H9 (cell line): ENCODE data around the gene PPM1N. TPM values are rescaled to one million over a fixed set of nuclear protein-coding genes. Genes with fewer than 3 reads are reported as not detected.

Source experiments
- DNase-seq: peaks from one replicate; pipeline ENCODE4 v3.0.0-alpha.2; 2017
- H2AFZ ChIP-seq: one replicate; pipeline ENCODE4 v1.6.1; 2013; ENCODE audit warnings: mild to moderate bottlenecking, low read length, control low read depth, moderate library complexity
- H2AK5ac ChIP-seq: 2 replicates; pipeline ENCODE4 v1.6.1; 2013; ENCODE audit warnings: low read length, control low read depth, mixed read lengths; ENCODE audit not compliant: insufficient read length
- H2BK120ac ChIP-seq: one replicate; pipeline ENCODE4 v1.6.1; 2013; ENCODE audit warnings: low read depth, mild to moderate bottlenecking, low read length, control low read depth, inconsistent platforms; ENCODE audit not compliant: poor library complexity, severe bottlenecking
- H2BK12ac ChIP-seq: 2 replicates; pipeline ENCODE4 v1.6.1; 2013; ENCODE audit warnings: low read length, control low read depth, mixed read lengths, low read depth; ENCODE audit not compliant: insufficient read length
- H2BK15ac ChIP-seq: 2 replicates; pipeline ENCODE4 v1.6.1; 2013; ENCODE audit warnings: low read depth, low read length, control low read depth
- H2BK20ac ChIP-seq: one replicate; pipeline ENCODE4 v1.6.1; 2013; ENCODE audit warnings: low read depth, mild to moderate bottlenecking, low read length, control low read depth, inconsistent platforms; ENCODE audit not compliant: poor library complexity, severe bottlenecking
- H2BK5ac ChIP-seq: 2 replicates; pipeline ENCODE4 v1.6.1; 2013; ENCODE audit warnings: low read length, control low read depth, mixed read lengths; ENCODE audit not compliant: insufficient read length
- H3K14ac ChIP-seq: 2 replicates; pipeline ENCODE4 v1.6.1; 2013; ENCODE audit warnings: low read length, control low read depth; ENCODE audit not compliant: insufficient read depth
- H3K18ac ChIP-seq: 2 replicates; pipeline ENCODE4 v1.6.1; 2013; ENCODE audit warnings: low read depth, mild to moderate bottlenecking, mixed read lengths, low read length, control low read depth; ENCODE audit not compliant: insufficient read length
- H3K23ac ChIP-seq: 2 replicates; pipeline ENCODE4 v1.6.1; 2013; ENCODE audit warnings: low read length, control low read depth, mixed read lengths, low read depth; ENCODE audit not compliant: insufficient read length
- H3K23me2 ChIP-seq: 2 replicates; pipeline ENCODE4 v1.6.1; 2013; ENCODE audit warnings: low read depth, mild to moderate bottlenecking, mixed read lengths, low read length, control low read depth; ENCODE audit not compliant: insufficient read length, poor library complexity, severe bottlenecking
- H3K27ac ChIP-seq: 2 replicates; pipeline ENCODE4 v1.5.1; 2013; ENCODE audit warnings: low read length, control low read depth, mixed read lengths, low read depth; ENCODE audit not compliant: insufficient read length
- H3K27me3 ChIP-seq: 2 replicates; pipeline ENCODE4 v1.6.1; 2013; ENCODE audit warnings: low read length, control low read depth, inconsistent platforms; ENCODE audit not compliant: insufficient read depth
- H3K4ac ChIP-seq: 2 replicates; pipeline ENCODE4 v1.6.1; 2013; ENCODE audit warnings: low read depth, mild to moderate bottlenecking, control low read depth, inconsistent platforms, low read length, moderate library complexity
- H3K4me1 ChIP-seq: 2 replicates; pipeline ENCODE4 v1.6.1; 2013; ENCODE audit warnings: low read length, control low read depth, inconsistent platforms; ENCODE audit not compliant: insufficient read depth
- H3K4me2 ChIP-seq: 2 replicates; pipeline ENCODE4 v1.6.1; 2013; ENCODE audit warnings: low read length, control low read depth, mixed read lengths; ENCODE audit not compliant: insufficient read length, insufficient read depth
- H3K56ac ChIP-seq: 2 replicates; pipeline ENCODE4 v1.6.1; 2013; ENCODE audit warnings: low read depth, mild to moderate bottlenecking, mixed read lengths, low read length, control low read depth; ENCODE audit not compliant: insufficient read length
- H3K79me1 ChIP-seq: 2 replicates; pipeline ENCODE4 v1.6.1; 2013; ENCODE audit warnings: low read depth, mild to moderate bottlenecking, moderate library complexity, low read length, control low read depth, inconsistent platforms; ENCODE audit not compliant: insufficient read depth, poor library complexity, severe bottlenecking
- H3K79me2 ChIP-seq: 2 replicates; pipeline ENCODE4 v1.6.1; 2013; ENCODE audit warnings: low read length, control low read depth, inconsistent platforms; ENCODE audit not compliant: insufficient read depth
- H3K9ac ChIP-seq: 2 replicates; pipeline ENCODE4 v1.6.1; 2013; ENCODE audit warnings: low read length, control low read depth, mixed read lengths; ENCODE audit not compliant: insufficient read length; ENCODE audit errors: extremely low read depth
- H3K9me3 ChIP-seq: one replicate; pipeline ENCODE4 v1.6.1; 2013; ENCODE audit warnings: low read depth, low read length, inconsistent platforms; ENCODE audit not compliant: control insufficient read depth
- H3T11ph ChIP-seq: one replicate; pipeline ENCODE4 v1.6.1; 2013; ENCODE audit warnings: mild to moderate bottlenecking, low read length, control low read depth, inconsistent platforms
- H4K20me1 ChIP-seq: one replicate; pipeline ENCODE4 v1.6.1; 2013; ENCODE audit not compliant: control insufficient read depth, insufficient read length, insufficient read depth
- H4K5ac ChIP-seq: 2 replicates; pipeline ENCODE4 v1.6.1; 2013; ENCODE audit warnings: low read depth, mild to moderate bottlenecking, mixed read lengths, low read length, control low read depth; ENCODE audit not compliant: insufficient read length
- H4K8ac ChIP-seq: replicated peaks from 2 replicates; pipeline ENCODE4 v1.6.1; 2013; ENCODE audit warnings: low read length, control low read depth, mixed read lengths, low read depth; ENCODE audit not compliant: insufficient read length
- H4K91ac ChIP-seq: 2 replicates; pipeline ENCODE4 v1.6.1; 2013; ENCODE audit warnings: low read depth, mild to moderate bottlenecking, moderate library complexity, mixed read lengths, low read length, control low read depth; ENCODE audit not compliant: insufficient read length
- H3K27ac Mint-ChIP-seq, 3 experiments: 2 replicates in 2 of 3; 3 replicates in 1 of 3; pipeline ENCODE4 v1.8.0; 2020 to 2021; ENCODE audit warnings: mixed read lengths in 3 of 3, mild to moderate bottlenecking in 1 of 3, moderate library complexity in 1 of 3
- H3K27me3 Mint-ChIP-seq: 2 replicates; pipeline ENCODE4 v1.8.0; 2021; ENCODE audit warnings: low read depth, mild to moderate bottlenecking, moderate library complexity, mixed read lengths
- H3K36me3 Mint-ChIP-seq, 3 experiments: 2 replicates in 2 of 3; 3 replicates in 1 of 3; pipeline ENCODE4 v1.8.0; 2020 to 2021; ENCODE audit warnings: low read depth in 3 of 3, mixed read lengths in 3 of 3; ENCODE audit not compliant: insufficient read depth in 1 of 3
- H3K4me1 Mint-ChIP-seq, 2 experiments: 2 replicates each; pipeline ENCODE4 v1.8.0; 2020; ENCODE audit warnings: mixed read lengths in 2 of 2
- H3K4me3 Mint-ChIP-seq, 2 experiments: 2 replicates in 1 of 2; 3 replicates in 1 of 2; pipeline ENCODE4 v1.8.0; 2020 to 2021; ENCODE audit warnings: mild to moderate bottlenecking in 2 of 2, mixed read lengths in 2 of 2, moderate library complexity in 1 of 2
- H3K9me3 Mint-ChIP-seq, 2 experiments: 2 replicates in 1 of 2; 3 replicates in 1 of 2; pipeline ENCODE4 v1.8.0; 2020; ENCODE audit warnings: mild to moderate bottlenecking in 2 of 2, mixed read lengths in 2 of 2, moderate library complexity in 1 of 2
- WGBS: extraction: QIAGEN DNeasy Blood & Tissue Kit; methylation state at CpG from one replicate; pipeline ENCODE4 v1.1.7; 2013; ENCODE audit warnings: missing lambda C conversion rate, low lambda C conversion rate, mixed read lengths; ENCODE audit not compliant: insufficient read length; ENCODE audit errors: extremely low coverage; 5-methylcytosine and 5-hydroxymethylcytosine counted together
- total RNA-seq: library from RNA; stranded (reverse); gene quantifications from 2 replicates; pipeline ENCODE4 v1.2.1, GENCODE V29; 2021
- TF ChIP-seq, protein P1 (sequence below): fragments of 200-600 bp; sonication (generic); conservative IDR thresholded peaks from 3 replicates; pipeline ENCODE4 v1.8.0; 2021; ENCODE audit warnings: antibody characterized with exemption, mild to moderate bottlenecking

Gene PPM1N
- total RNA-seq, 1 experiment from 2014 or later, result 7.7 TPM

DNA sequence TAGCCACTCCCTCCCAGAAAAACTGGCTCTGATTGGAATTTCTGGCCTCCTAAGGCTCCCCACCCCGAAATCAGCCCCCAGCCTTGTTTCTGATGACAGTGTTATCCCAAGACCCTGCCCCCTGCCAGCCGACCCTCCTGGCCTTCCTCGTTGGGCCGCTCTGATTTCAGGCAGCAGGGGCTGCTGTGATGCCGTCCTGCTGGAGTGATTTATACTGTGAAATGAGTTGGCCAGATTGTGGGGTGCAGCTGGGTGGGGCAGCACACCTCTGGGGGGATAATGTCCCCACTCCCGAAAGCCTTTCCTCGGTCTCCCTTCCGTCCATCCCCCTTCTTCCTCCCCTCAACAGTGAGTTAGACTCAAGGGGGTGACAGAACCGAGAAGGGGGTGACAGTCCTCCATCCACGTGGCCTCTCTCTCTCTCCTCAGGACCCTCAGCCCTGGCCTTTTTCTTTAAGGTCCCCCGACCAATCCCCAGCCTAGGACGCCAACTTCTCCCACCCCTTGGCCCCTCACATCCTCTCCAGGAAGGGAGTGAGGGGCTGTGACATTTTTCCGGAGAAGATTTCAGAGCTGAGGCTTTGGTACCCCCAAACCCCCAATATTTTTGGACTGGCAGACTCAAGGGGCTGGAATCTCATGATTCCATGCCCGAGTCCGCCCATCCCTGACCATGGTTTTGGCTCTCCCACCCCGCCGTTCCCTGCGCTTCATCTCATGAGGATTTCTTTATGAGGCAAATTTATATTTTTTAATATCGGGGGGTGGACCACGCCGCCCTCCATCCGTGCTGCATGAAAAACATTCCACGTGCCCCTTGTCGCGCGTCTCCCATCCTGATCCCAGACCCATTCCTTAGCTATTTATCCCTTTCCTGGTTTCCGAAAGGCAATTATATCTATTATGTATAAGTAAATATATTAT lies 24.3 kb upstream of the PPM1N start:
- no peak overlapping the region for H3K18ac ChIP-seq
- no peaks in the 10 kb centered on the region for H3K9me3 ChIP-seq
- WGBS, result no CpG with 5 or more reads among the region's 27 CpGs
- H4K5ac ChIP-seq, result no peak overlapping the region
- no peak overlapping the region for H2BK5ac ChIP-seq
- H4K20me1 ChIP-seq, result no peaks in the 10 kb centered on the region
- H3K9ac ChIP-seq, result no peak overlapping the region
- H3K36me3 Mint-ChIP-seq, result peaks cover 0 to 11% (median 0%) of the 10 kb centered on the region in 3 experiments; a peak in 1 of 7 replicates
- TF ChIP-seq, protein P1, sequence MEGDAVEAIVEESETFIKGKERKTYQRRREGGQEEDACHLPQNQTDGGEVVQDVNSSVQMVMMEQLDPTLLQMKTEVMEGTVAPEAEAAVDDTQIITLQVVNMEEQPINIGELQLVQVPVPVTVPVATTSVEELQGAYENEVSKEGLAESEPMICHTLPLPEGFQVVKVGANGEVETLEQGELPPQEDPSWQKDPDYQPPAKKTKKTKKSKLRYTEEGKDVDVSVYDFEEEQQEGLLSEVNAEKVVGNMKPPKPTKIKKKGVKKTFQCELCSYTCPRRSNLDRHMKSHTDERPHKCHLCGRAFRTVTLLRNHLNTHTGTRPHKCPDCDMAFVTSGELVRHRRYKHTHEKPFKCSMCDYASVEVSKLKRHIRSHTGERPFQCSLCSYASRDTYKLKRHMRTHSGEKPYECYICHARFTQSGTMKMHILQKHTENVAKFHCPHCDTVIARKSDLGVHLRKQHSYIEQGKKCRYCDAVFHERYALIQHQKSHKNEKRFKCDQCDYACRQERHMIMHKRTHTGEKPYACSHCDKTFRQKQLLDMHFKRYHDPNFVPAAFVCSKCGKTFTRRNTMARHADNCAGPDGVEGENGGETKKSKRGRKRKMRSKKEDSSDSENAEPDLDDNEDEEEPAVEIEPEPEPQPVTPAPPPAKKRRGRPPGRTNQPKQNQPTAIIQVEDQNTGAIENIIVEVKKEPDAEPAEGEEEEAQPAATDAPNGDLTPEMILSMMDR, result no peak
- peak overlapping the region in 1 of 3 experiments; percentile 85; a peak in 1 of 7 replicates for H3K27ac Mint-ChIP-seq
- no peak overlapping the region for H2AK5ac ChIP-seq
- H3K27me3 Mint-ChIP-seq, result peaks cover 11% of the 10 kb centered on the region
- H3K9me3 Mint-ChIP-seq, result no peaks in the 10 kb centered on the region
- no peak overlapping the region for H3K27ac ChIP-seq
- H3K4me2 ChIP-seq, result no peak overlapping the region
- no peak overlapping the region for H3T11ph ChIP-seq
- no peak overlapping the region for H2BK15ac ChIP-seq
- no peak overlapping the region for H2BK20ac ChIP-seq
- DNase-seq, result no peak
- H2BK120ac ChIP-seq, result no peak overlapping the region
- no peaks in the 10 kb centered on the region for H3K79me1 ChIP-seq
- H3K56ac ChIP-seq, result no peak overlapping the region
- no peaks in the 10 kb centered on the region for H3K4me1 ChIP-seq
- H3K4ac ChIP-seq, result no peak overlapping the region
- H3K23me2 ChIP-seq, result peaks cover 7% of the 10 kb centered on the region
- peak overlapping the region in 1 of 2 experiments; percentile 59; a peak in 3 of 5 replicates for H3K4me3 Mint-ChIP-seq
- no peak overlapping the region for H4K91ac ChIP-seq
- H3K23ac ChIP-seq, result no peak overlapping the region
- H4K8ac ChIP-seq, result no peak overlapping the region
- no peaks in the 10 kb centered on the region for H3K27me3 ChIP-seq
- H3K4me1 Mint-ChIP-seq, result peaks cover 28 to 55% of the 10 kb centered on the region in 2 experiments
- no peak overlapping the region for H2AFZ ChIP-seq
- no peak overlapping the region for H3K14ac ChIP-seq
- no peak overlapping the region for H2BK12ac ChIP-seq
- no peaks in the 10 kb centered on the region for H3K79me2 ChIP-seq
